GM12878 (cell line): ENCODE results near the gene HAUS7. TPM values are rescaled to one million over a fixed set of nuclear protein-coding genes. Genes with fewer than 3 reads are reported as not detected.
"Not testable (repeated sequence)": the region's sequence is repeated elsewhere in the genome, so short reads cannot be mapped to it uniquely, and the experiment has no call there.

Source experiments
- ATAC-seq: fragments of 200-7000 bp; cut with Tn5 transposase; 3 replicates; pipeline ENCODE4 v1.9.1; 2020; ENCODE audit warnings: mild to moderate bottlenecking, moderate library complexity
- BruUV-seq: library from RNA; stranded (reverse); fragments of 400-500 nt; replicated peaks from 2 replicates; lab custom pipeline; 2021; lab: Mats Ljungman, UMichigan
- CTCF ChIA-PET: fragments of 300-600 bp; sonication (Branson Sonifier 250); formaldehyde crosslinking; extraction: SDS; loops from one replicate; lab custom pipeline; 2021; ENCODE audit warnings: inconsistent platforms; lab: Yijun Ruan, JAX
- POLR2A ChIA-PET: fragments of 350-600 bp; formaldehyde crosslinking; extraction: SDS; loops from one replicate; lab custom pipeline; 2021; ENCODE audit warnings: inconsistent platforms; lab: Charles Lee
- RAD21 ChIA-PET: fragments of 300-600 bp; sonication (Branson Sonifier 250); formaldehyde crosslinking; loops from one replicate; lab custom pipeline; 2023; ENCODE audit warnings: antibody characterized with exemption; ENCODE audit not compliant: unreplicated experiment; lab: Charles Lee
- SMC1A ChIA-PET: fragments of 300-600 bp; sonication (Branson Sonifier 250); formaldehyde crosslinking; loops from one replicate; lab custom pipeline; 2023; ENCODE audit not compliant: unreplicated experiment, uncharacterized antibody; lab: Charles Lee
- DNase-seq: peaks from one replicate; pipeline ENCODE4 v3.0.0-alpha.2; 2011; ENCODE audit warnings: low read depth, low spot score
- FAIRE-seq: peaks from 3 replicates; lab custom pipeline; 2011; peaks lifted over from hg19 to GRCh38; lab: Jason Lieb, UNC
- H2AFZ ChIP-seq: 2 replicates; pipeline ENCODE4 v1.6.0; 2011; ENCODE audit warnings: low read depth, low read length, control low read depth; ENCODE audit not compliant: control insufficient read depth
- H3K27ac ChIP-seq: 2 replicates; pipeline ENCODE4 v1.5.1; 2011; ENCODE audit warnings: control low read depth; ENCODE audit not compliant: control insufficient read depth, insufficient read depth
- H3K27me3 ChIP-seq, 2 experiments: replicated peaks in 1 of 2; 2 replicates each; pipeline versions ENCODE4 v1.6.0 to v1.6.1; 2011; ENCODE audit warnings: low read length in 1 of 2; ENCODE audit not compliant: control insufficient read depth in 2 of 2, insufficient read depth in 2 of 2
- H3K36me3 ChIP-seq, 2 experiments: 2 replicates each; pipeline ENCODE4 v1.5.1; 2011; ENCODE audit warnings: low read length in 1 of 2; ENCODE audit not compliant: control insufficient read depth in 2 of 2, insufficient read depth in 2 of 2
- H3K4me1 ChIP-seq: 2 replicates; pipeline ENCODE4 v1.6.1; 2011; ENCODE audit warnings: mild to moderate bottlenecking, low read length, moderate library complexity, mixed read lengths; ENCODE audit not compliant: control insufficient read depth, insufficient read depth
- H3K4me2 ChIP-seq: 2 replicates; pipeline ENCODE4 v1.6.0; 2011; ENCODE audit warnings: control low read depth; ENCODE audit not compliant: control insufficient read depth, insufficient read depth
- H3K4me3 ChIP-seq: fragments of 200-600 bp; sonication (generic); 2 replicates; pipeline ENCODE4 v1.5.1; 2016
- H3K79me2 ChIP-seq: 2 replicates; pipeline ENCODE4 v1.6.0; 2011; ENCODE audit warnings: low read length; ENCODE audit not compliant: control insufficient read depth, insufficient read depth
- H3K9ac ChIP-seq: 2 replicates; pipeline ENCODE4 v1.8.0; 2011; ENCODE audit warnings: low read length, control low read depth, mixed read lengths; ENCODE audit not compliant: control insufficient read depth, insufficient read depth
- H3K9me3 ChIP-seq: replicated peaks from 3 replicates; pipeline ENCODE4 v1.5.1; 2011; ENCODE audit warnings: mild to moderate bottlenecking, low read length; ENCODE audit not compliant: control insufficient read depth, insufficient read depth
- H4K20me1 ChIP-seq: 2 replicates; pipeline ENCODE4 v1.6.0; 2011; ENCODE audit not compliant: control insufficient read depth, insufficient read depth
- CBX3 ChIP-seq: fragments of 200-600 bp; sonication (generic); IDR thresholded peaks from 2 replicates; pipeline ENCODE4 v1.6.1; 2016; ENCODE audit warnings: low read depth, borderline replicate concordance
- DPF2 ChIP-seq: fragments of 450-650 bp; IDR thresholded peaks from 2 replicates; pipeline ENCODE4 v1.6.1; 2017; ENCODE audit warnings: mild to moderate bottlenecking
- EED ChIP-seq: sonication (generic); IDR thresholded peaks from 2 replicates; pipeline ENCODE4 v1.6.1; 2016; ENCODE audit warnings: antibody characterized with exemption, low read depth
- EZH2 ChIP-seq: IDR thresholded peaks from 2 replicates; pipeline ENCODE4 v1.6.1; 2012; ENCODE audit warnings: low read depth, mild to moderate bottlenecking, control low read depth, inconsistent platforms, low read length, borderline replicate concordance; ENCODE audit not compliant: control insufficient read depth
- POLR2AphosphoS5 ChIP-seq: IDR thresholded peaks from 2 replicates; pipeline ENCODE4 v1.6.1; 2011; ENCODE audit warnings: mild to moderate bottlenecking, low read length, inconsistent platforms
- STAT3 ChIP-seq: IDR thresholded peaks from 2 replicates; pipeline ENCODE4 v1.6.1; 2011; ENCODE audit warnings: low read depth, low read length, improper control_type of control experiment
- WGBS: methylation state at CpG from one replicate; pipeline ENCODE4 v1.1.6; 2016; ENCODE audit warnings: low lambda C conversion rate; ENCODE audit not compliant: insufficient replicate concordance, insufficient coverage; ENCODE audit errors: missing lambda C conversion rate; 5-methylcytosine and 5-hydroxymethylcytosine counted together
- in situ Hi-C: fragments of 300-500 bp; cut with MboI; formaldehyde crosslinking; loops from 9 replicates; pipeline ENCODE4 v1.14.3; 2018; ENCODE audit warnings: mixed read lengths
- intact Hi-C: fragments of 100-400 bp; cut with micrococcal nuclease; formaldehyde crosslinking; loops from one replicate; pipeline ENCODE4 v1.14.2; 2022; ENCODE audit not compliant: unreplicated experiment
- polyA plus RNA-seq, 11 experiments: library from polyadenylated mRNA; depleted of rRNA in 4 of 11; unstranded in 6 of 11; stranded (reverse) in 5 of 11; fragments of >200 nt; fragmentation: Nextera tagmentation in 4 of 11; fragmentation: Illumina TruSeq in 1 of 11; extraction: Ambion mirVana in 4 of 11; extraction: Trizol in 1 of 11; gene quantifications; 1 replicate in 1 of 11; 2 replicates in 10 of 11; pipeline versions ENCODE4 v1.2.1 to v1.2.3, GENCODE V29; 2011 to 2016; ENCODE audit warnings: inconsistent platforms in 2 of 11, missing spikeins in 2 of 11, low read depth in 1 of 11
- total RNA-seq, 4 experiments: library from RNA; depleted of rRNA in 3 of 4; stranded (reverse); fragments of >200 nt in 3 of 4; fragmentation: Illumina TruSeq in 1 of 4; extraction: Trizol in 1 of 4; gene quantifications; 2 replicates each; pipeline versions ENCODE4 v1.2.1 to v1.2.3, GENCODE V29; 2013 to 2021

The HAUS7 gene
- total and polyA plus RNA-seq, 10 of the 15 experiments (the other 5 are each of a cell fraction or from before 2014, with no cell fraction given), result 6.7 to 63.3 (median 24.1) TPM

- SMC1A ChIA-PET, FAIRE-seq, in situ Hi-C loops: not testable (repeated sequence)
Observed at GRCh38 chrX:153404333-153404732, 66.0 kb downstream of the HAUS7 start.

GRCh38 chrX:153401133-153401764 lies 69.1 kb downstream of the HAUS7 start, which contains the start of gene PNMA6E:
Gene PNMA6E, minus strand, starts transcription at chrX:153401350. Its CDS starts 2,501 bp downstream, at chrX:153398849.
- H3K4me1 ChIP-seq, result no peaks in the 10 kb centered on the region
- ChIA-PET SMC1A (no interaction called here), CTCF (no interaction called here), RAD21 (no interaction called here), POLR2A (interaction anchor here (0.6 kb wide), 1 partner anchor 106 kb away, joined by 4 read pairs; no protein-coding TSS in a partner anchor)
- BruUV-seq, result no TSS peak
- intact Hi-C loops (no loop called here), in situ Hi-C loops (no loop called here)
- no peak for DNase-seq
- no peak within 1 kb of the TSS for H3K9ac ChIP-seq
- no peak for ATAC-seq
- H3K4me3 ChIP-seq, result no peak within 1 kb of the TSS
- TF ChIP-seq CBX3 (no peak), EZH2 (no peak), EED (no peak), POLR2AphosphoS5 (no peak), STAT3 (no peak), DPF2 (no peak)
- FAIRE-seq, result no peak
- no peaks in the 10 kb centered on the region for H3K36me3 ChIP-seq
- H3K4me2 ChIP-seq, result no peak within 1 kb of the TSS
- no peaks in the 10 kb centered on the region for H3K79me2 ChIP-seq
- H3K27me3 ChIP-seq, result no peaks in the 10 kb centered on the region
- no peaks in the 10 kb centered on the region for H4K20me1 ChIP-seq
- no peak within 1 kb of the TSS for H3K27ac ChIP-seq
- WGBS, result 85% methylated on average over 29 of the region's 29 CpGs
- H3K9me3 ChIP-seq, result no peaks in the 10 kb centered on the region; the same call in 2 of the 3 replicates
- no peak within 1 kb of the TSS for H2AFZ ChIP-seq

More at GRCh38 chrX:153404333-153404732, 66.0 kb downstream of the HAUS7 start:
- RAD21 ChIA-PET, H3K79me2 ChIP-seq, CTCF ChIA-PET, H3K4me3 ChIP-seq, DNase-seq, H2AFZ ChIP-seq, H3K27me3 ChIP-seq, intact Hi-C loops, H3K4me1 ChIP-seq, H3K36me3 ChIP-seq, ATAC-seq, H3K4me2 ChIP-seq, H3K9ac ChIP-seq, H4K20me1 ChIP-seq, H3K27ac ChIP-seq, H3K9me3 ChIP-seq, BruUV-seq: not testable (repeated sequence)
- WGBS, result 20% methylated on average over 5 of the region's 5 CpGs
- POLR2A ChIA-PET, result interaction anchor here (0.6 kb wide), 1 partner anchor 463 kb away, joined by 3 read pairs; no protein-coding TSS in a partner anchor
